ENCODE results near the gene PIAS2.

Gene PIAS2

DNA sequence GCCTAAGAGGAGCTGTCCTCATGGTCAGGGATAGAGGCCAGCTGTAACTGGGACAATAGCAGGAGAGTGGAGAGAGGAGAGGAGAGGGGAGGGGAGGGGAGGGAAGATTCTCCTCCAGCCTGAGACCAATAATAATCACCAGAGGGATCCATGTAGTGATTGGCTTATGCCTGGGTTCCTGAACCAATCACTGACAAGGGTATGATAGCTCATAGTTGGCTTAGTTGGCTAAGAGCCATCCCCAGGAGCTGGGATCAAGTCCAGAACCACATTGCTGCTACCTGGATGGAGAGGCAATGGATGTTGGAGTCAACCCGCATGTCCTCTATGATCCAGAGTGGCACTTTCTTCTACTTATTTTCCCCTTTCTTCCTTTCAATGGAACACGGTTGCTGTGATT lies 152.7 kb downstream of the PIAS2 start:
- DNase-seq (ENCODE audit: low read depth, low spot score), result no peak

DNA sequence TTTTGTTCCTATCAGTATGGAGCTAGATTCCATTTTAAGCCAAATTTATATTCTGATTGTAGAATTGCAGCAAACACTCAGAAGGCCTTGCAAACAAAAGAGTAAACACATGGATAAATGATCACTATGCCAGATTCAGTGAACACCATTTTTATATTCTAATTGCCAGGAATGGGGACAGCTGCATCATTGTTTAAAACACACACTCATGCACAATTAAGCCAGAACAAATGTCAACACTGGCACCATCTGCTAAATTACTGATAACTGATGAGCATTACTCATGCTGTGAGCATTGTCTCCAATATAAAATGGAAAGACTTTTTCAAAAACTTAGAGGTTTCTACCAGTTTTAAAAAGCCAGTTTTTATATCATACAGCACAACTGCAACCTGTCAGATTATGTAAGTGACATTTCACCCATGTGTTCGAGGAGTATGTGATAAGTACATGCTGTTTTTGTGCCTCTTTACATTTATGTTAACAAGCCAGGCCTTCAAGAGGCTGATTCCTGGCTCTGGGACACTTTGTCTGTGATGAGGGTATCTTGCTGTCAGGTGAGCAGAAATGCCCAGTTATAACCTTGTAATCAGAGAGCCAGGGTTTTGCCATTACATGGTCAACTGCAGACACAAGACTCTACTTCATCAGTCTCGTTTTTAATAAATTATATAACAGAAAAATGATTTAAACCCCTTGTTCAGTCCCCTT lies 156.1 kb downstream of the PIAS2 start:
- DNase-seq (ENCODE audit: low read depth, low spot score), result no peak

DNA sequence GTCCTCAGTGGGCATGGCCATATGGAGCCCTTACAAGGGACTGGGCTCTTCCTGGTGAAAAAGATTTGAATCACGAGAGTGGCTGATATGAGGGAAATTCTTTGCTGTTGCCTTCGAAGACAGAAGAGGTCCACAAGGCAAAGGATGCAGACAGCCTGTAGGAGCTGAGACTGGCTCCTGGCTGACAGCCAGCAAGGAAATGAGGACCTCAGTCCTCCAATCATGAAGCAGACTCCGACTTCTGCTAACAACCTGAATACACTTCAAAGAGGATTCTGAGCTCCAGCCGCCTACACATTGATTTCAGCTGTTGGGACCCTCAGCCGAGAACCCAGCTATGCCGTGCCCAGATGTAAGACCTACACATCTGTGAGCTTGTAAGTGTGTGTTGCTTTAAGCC lies 157.4 kb downstream of the PIAS2 start:
- DNase-seq (ENCODE audit: low read depth, low spot score), result no peak

DNA sequence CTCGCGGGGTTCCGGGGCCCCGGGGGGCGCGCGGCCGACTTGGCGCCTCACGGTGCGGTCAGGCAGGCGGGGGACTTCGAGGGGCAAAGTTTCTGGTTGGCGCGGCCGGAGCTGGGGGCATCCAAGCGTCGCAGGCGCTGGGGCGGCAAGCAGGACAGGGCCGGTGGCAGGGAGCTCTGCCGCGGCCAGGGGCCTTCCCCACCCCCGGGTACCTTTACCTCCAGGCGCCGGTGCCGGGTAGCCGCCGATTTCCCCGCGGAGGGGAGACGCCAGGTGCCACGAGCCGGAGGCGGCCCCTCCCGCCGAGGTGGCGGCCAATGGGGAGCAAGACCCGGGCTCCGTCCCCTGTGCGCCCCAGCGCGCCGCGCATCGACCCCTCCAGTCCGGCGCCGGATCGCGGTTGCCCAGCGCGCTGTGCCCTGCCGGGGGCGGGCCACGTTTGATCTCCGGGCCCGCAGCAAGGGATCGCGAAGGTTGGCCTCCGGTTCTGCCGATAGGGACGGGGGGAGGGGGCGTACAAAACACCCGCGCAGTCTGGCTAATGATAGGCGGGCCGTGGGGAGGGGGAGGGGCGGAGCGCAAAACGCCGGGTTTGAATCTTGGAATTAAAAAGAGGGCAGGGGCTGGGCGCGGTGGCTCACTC lies 160.6 kb downstream of the PIAS2 start, which contains the start of gene ST8SIA5:
ST8SIA5 (minus strand) TSS at position 495 of the 643 bp plus-strand sequence. CDS start 545 bp downstream, outside the sequence.
- DNase-seq (ENCODE audit: low read depth, low spot score), result no peak

DNA sequence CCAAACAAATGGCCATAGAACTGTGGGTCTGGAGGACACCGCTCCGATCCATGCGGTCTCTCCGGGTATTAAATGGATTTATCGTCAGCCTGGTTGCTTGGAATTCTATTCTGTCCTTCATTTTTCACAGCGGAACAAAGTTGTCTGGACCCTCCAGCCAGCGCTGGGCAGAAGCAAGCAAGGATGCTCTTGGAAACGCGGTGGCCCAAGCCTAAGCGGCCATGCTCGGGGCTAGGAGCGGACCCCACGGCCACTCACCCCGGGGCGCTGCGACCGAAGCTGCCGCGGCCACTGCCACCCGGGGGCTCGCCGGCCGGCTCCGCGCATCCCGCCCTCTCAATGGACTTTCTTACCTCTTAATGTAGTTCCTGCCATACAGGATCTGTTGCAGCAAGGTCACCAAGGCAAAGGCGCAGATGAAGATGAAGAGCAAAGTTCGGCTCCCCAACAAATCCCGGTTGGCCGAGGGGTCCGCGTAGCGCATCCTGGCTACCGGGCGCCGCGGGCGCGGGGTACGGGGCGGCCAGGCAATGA lies 161.2 kb downstream of the PIAS2 start:
- DNase-seq (ENCODE audit: low read depth, low spot score), result no peak

DNA sequence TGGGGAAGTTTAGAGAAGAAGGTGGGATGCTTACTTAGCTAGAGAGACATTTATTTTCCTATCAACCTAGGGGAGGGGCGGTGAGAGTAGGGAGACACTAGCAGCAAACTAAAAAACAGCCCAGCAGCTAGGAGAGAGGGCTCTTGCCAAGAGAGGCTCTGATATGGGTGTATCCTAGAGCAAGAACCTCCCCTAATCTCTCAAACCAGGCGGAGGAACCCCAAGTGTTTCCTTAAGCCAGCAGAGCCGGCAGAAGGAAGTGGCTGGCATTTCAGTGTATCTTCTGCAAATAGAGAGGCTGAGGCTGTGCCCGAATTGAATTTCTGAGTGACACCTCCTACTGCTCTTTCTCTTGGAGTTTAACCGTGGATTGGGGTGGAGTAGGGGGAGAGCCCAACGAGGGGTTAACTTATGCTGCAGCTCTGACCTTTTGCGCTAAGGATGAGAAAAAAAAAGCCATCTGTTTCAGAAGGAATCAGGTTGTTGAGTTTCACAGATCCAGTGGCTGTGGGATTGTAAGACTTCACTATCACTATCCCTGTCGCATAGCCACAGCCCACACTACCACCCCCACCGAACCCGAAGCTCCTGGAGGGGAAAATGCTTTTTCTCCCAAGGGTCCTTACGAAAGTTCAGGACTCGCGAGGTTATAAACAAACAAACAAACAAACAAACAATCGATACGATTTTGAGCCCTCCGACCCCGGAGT lies 161.8 kb downstream of the PIAS2 start:
- DNase-seq (ENCODE audit: low read depth, low spot score), result no peak

DNA sequence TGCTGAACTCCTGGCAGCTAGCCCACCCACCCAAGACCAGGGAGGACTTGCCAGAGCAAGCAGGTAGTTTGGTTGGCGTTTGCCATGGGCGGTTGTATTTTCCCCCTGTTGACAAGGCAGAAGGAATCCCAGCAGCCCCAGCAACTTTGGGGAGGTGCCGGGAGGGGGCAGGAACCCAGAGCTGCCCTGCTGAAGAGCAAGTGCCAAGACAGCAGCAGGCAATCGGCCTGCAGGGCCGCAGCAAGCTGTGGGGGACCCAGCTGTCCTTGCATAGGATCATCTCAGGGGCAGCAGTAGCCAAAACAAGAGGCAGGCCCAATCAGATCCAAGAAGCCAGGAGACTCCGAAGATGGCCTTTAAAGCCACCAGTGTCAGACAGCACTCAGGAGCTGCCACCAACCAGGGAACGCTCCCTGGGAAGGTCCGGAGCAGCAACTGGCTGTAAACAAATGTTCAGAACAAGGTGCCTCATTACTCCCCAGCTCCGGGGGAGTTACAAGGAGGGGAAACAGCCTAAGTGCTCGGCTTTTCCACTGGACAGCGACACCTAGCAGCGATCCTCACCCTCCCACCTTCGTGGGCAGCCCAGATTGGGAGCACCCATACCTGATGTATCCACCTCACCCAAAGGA lies 162.5 kb downstream of the PIAS2 start:
- DNase-seq (ENCODE audit: low read depth, low spot score), result no peak

DNA sequence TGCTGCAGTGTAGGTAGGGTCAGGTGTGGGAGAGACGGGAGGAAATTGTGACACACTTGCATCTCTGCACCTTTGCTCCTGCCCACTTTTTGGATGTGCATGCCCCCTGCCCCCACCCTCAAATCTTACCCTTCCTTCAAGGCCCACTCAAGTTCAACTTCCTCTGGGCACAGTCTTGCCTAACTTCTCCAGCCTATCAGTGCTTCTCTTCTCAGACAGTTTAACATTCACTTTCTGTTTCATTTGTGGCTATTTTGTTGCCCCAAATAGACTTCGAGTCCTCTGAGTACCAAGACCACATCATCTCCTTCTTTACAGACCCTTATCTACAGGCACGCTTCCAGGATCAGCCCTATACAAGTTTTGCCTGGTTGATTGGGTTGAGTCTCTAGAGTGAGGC lies 163.1 kb downstream of the PIAS2 start:
- DNase-seq (ENCODE audit: low read depth, low spot score), result no peak

Data from activated CD4-positive, CD25-positive, alpha-beta regulatory T cell treated with anti-CD3 and anti-CD28 coated beads, Interleukin-2, amount 50 U/mL, for 16 hours (primary cell).